ENCODE data around the gene ZNF165. TPM values are rescaled to one million over a fixed set of nuclear protein-coding genes. Genes with fewer than 3 reads are reported as not detected.

Gene ZNF165
- total and polyA plus RNA-seq, 7 donors: 0.28 to 4.1 (median 1.8) TPM

GRCh38 chr6:28137505-28137981 is 57.2 kb downstream of the ZNF165 start:
- no peaks in the 10 kb centered on the region for H3K36me3 ChIP-seq
- DNase-seq: no peak
- WGBS, 2 donors: 0 to 1% methylated on average over 6 of the region's 6 CpGs
- no peaks in the 10 kb centered on the region for H3K27me3 ChIP-seq
- H3K9me3 ChIP-seq: no peaks in the 10 kb centered on the region
- TF ChIP-seq POLR2AphosphoS5 (IDR thresholded peaks at IDR 0.05): no peak
- TF ChIP-seq, protein P1, sequence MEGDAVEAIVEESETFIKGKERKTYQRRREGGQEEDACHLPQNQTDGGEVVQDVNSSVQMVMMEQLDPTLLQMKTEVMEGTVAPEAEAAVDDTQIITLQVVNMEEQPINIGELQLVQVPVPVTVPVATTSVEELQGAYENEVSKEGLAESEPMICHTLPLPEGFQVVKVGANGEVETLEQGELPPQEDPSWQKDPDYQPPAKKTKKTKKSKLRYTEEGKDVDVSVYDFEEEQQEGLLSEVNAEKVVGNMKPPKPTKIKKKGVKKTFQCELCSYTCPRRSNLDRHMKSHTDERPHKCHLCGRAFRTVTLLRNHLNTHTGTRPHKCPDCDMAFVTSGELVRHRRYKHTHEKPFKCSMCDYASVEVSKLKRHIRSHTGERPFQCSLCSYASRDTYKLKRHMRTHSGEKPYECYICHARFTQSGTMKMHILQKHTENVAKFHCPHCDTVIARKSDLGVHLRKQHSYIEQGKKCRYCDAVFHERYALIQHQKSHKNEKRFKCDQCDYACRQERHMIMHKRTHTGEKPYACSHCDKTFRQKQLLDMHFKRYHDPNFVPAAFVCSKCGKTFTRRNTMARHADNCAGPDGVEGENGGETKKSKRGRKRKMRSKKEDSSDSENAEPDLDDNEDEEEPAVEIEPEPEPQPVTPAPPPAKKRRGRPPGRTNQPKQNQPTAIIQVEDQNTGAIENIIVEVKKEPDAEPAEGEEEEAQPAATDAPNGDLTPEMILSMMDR (IDR thresholded peaks at IDR 0.05): no peak
- TF ChIP-seq EP300 (IDR thresholded peaks at IDR 0.05): no peak
- TF ChIP-seq POLR2A (IDR thresholded peaks at IDR 0.05): no peak
- peaks cover 0 to 45% (median 26%) of the 10 kb centered on the region in 4 donors for H3K4me1 ChIP-seq
- intact Hi-C loops (cut with DNase I): loop anchor here (2.0 to 5.0 kb wide), 5 partner anchors 33 to 260 kb away; partner anchors contain the start of genes ZNF165, ZSCAN12 and ZSCAN26
- peak overlapping the region; percentile 96 to 98 (median 96) for H3K27ac ChIP-seq
- H3K4me3 ChIP-seq: peak overlapping the region; percentile 66 to 89 (median 73)

Other genes with a start within 250 kb of the ZNF165 start
- gene OR2B2, start 168.2 kb upstream of the ZNF165 start, total RNA-seq: not detected
- gene OR2B2, start 168.2 kb upstream of the ZNF165 start, polyA plus RNA-seq: not detected
- gene OR2B6, start 123.3 kb upstream of the ZNF165 start, total RNA-seq: not detected
- gene OR2B6, start 123.3 kb upstream of the ZNF165 start, polyA plus RNA-seq: under 1 TPM in 1 of 3 donors, not detected in 2; 0.12 TPM
- gene ZSCAN16, start 44.0 kb downstream of the ZNF165 start, total RNA-seq: 1 to 10 TPM; 1.4 to 7.5 (median 6.8) TPM
- gene ZSCAN16, start 44.0 kb downstream of the ZNF165 start, polyA plus RNA-seq: 1 to 10 TPM; 7.8 to 8.3 (median 8.1) TPM
- gene ZKSCAN8, start 61.3 kb downstream of the ZNF165 start, total RNA-seq: 10 to 100 TPM; 20.7 to 24.9 (median 22.6) TPM
- gene ZKSCAN8, start 61.3 kb downstream of the ZNF165 start, polyA plus RNA-seq: 1 to 10 TPM; 1.6 to 4.7 (median 1.8) TPM
- 10 to 100 TPM; 14.0 to 15.1 (median 14.8) TPM for gene ZSCAN9, start 144.7 kb downstream of the ZNF165 start, total RNA-seq
- 1 to 10 TPM; 1.8 to 6.2 (median 3.6) TPM for gene ZSCAN9, start 144.7 kb downstream of the ZNF165 start, polyA plus RNA-seq
- gene ZKSCAN4, start 171.7 kb downstream of the ZNF165 start, total RNA-seq: 1 to 10 TPM; 1.5 to 6.1 (median 4.7) TPM
- gene ZKSCAN4, start 171.7 kb downstream of the ZNF165 start, polyA plus RNA-seq: 1 to 10 TPM; 1.8 to 3.1 (median 2.3) TPM
- 1 to 10 TPM; 2.6 to 7.5 (median 3.8) TPM for gene NKAPL, start 178.7 kb downstream of the ZNF165 start, total RNA-seq
- gene NKAPL, start 178.7 kb downstream of the ZNF165 start, polyA plus RNA-seq: under 1 TPM in 2 of 3 donors, not detected in 1; 0.55 to 0.60 TPM
- 10 to 100 TPM; 25.5 to 29.4 (median 27.6) TPM for gene ZSCAN26, start 186.6 kb downstream of the ZNF165 start, total RNA-seq
- 1 to 10 TPM; 2.8 to 6.3 (median 6.0) TPM for gene ZSCAN26, start 186.6 kb downstream of the ZNF165 start, polyA plus RNA-seq
- gene PGBD1, start 201.0 kb downstream of the ZNF165 start, total RNA-seq: 10 to 100 TPM in 2 of 4 donors, 1 to 10 TPM in 2; 5.4 to 11.4 (median 9.2) TPM
- gene PGBD1, start 201.0 kb downstream of the ZNF165 start, polyA plus RNA-seq: 1 to 10 TPM in 2 of 3 donors, under 1 TPM in 1; 0.92 to 1.3 (median 1.2) TPM

Data from sigmoid colon (tissue), 7 donors.